Measurements from ENCODE around the gene COL8A1. TPM values are rescaled to one million over a fixed set of nuclear protein-coding genes. Genes with fewer than 3 reads are reported as not detected.

Gene COL8A1
- total RNA-seq, 2 donors from 2014 or later = 8.0 to 8.1 TPM

- TF ChIP-seq POLR2AphosphoS5 (IDR thresholded peaks at IDR 0.05) (no peak), POLR2A (IDR thresholded peaks at IDR 0.05) (no peak), CTCF (IDR thresholded peaks at IDR 0.05) (no peak)
- WGBS = 53% methylated on average over 4 of the region's 4 CpGs
- no peak overlapping the region for H3K27ac ChIP-seq
- H3K36me3 ChIP-seq = no peaks in the 10 kb centered on the region
- H3K4me3 ChIP-seq = no peak overlapping the region
- no peaks in the 10 kb centered on the region for H3K9me3 ChIP-seq
- no peaks in the 10 kb centered on the region for H3K4me1 ChIP-seq (replicated peaks)
- DNase-seq (ENCODE audit: low spot score) = no peak
- H3K27me3 ChIP-seq (replicated peaks; ENCODE audit: insufficient read depth) = no peaks in the 10 kb centered on the region
- intact Hi-C loops (cut with DNase I) = no loop called here
These were observed 12.6 kb upstream of the COL8A1 start for GRCh38 chr3:99625643-99626416.

- no peak for TF ChIP-seq CTCF (IDR thresholded peaks at IDR 0.05)
- TF ChIP-seq POLR2AphosphoS5 (IDR thresholded peaks at IDR 0.05) = no peak
- no peak for TF ChIP-seq POLR2A (IDR thresholded peaks at IDR 0.05)
- H3K27me3 ChIP-seq (replicated peaks; ENCODE audit: insufficient read depth) = no peaks in the 10 kb centered on the region
- H3K27ac ChIP-seq = no peak overlapping the region
- H3K36me3 ChIP-seq = no peaks in the 10 kb centered on the region
- intact Hi-C loops (cut with DNase I) = no loop called here
- no peaks in the 10 kb centered on the region for H3K9me3 ChIP-seq
- DNase-seq (ENCODE audit: low spot score) = no peak
- 64% methylated on average over 1 of the region's 1 CpG for WGBS
- H3K4me3 ChIP-seq = no peak overlapping the region
- no peaks in the 10 kb centered on the region for H3K4me1 ChIP-seq (replicated peaks)
These were observed 12.0 kb upstream of the COL8A1 start for GRCh38 chr3:99626417-99626788.

- no peaks in the 10 kb centered on the region for H3K27me3 ChIP-seq (replicated peaks; ENCODE audit: insufficient read depth)
- no peaks in the 10 kb centered on the region for H3K4me1 ChIP-seq (replicated peaks)
- DNase-seq (ENCODE audit: low spot score) = no peak
- no peaks in the 10 kb centered on the region for H3K36me3 ChIP-seq
- intact Hi-C loops (cut with DNase I) = no loop called here
- H3K27ac ChIP-seq = no peak overlapping the region
- H3K4me3 ChIP-seq = no peak overlapping the region
- 75% methylated on average over 4 of the region's 4 CpGs for WGBS
- H3K9me3 ChIP-seq = no peaks in the 10 kb centered on the region
- TF ChIP-seq POLR2A (IDR thresholded peaks at IDR 0.05) (no peak), POLR2AphosphoS5 (IDR thresholded peaks at IDR 0.05) (no peak), CTCF (IDR thresholded peaks at IDR 0.05) (no peak)
These were observed 11.2 kb upstream of the COL8A1 start for GRCh38 chr3:99627062-99627826.

GRCh38 chr3:99630815-99631214 is 7.6 kb upstream of the COL8A1 start:
- no peak overlapping the region for H3K4me3 ChIP-seq
- intact Hi-C loops (cut with DNase I) = loop anchor here (10.0 kb wide), 1 partner anchor 126 kb away; no protein-coding TSS in a partner anchor
- no peaks in the 10 kb centered on the region for H3K36me3 ChIP-seq
- H3K9me3 ChIP-seq = no peaks in the 10 kb centered on the region
- no peak overlapping the region for H3K27ac ChIP-seq
- 53% methylated on average over 1 of the region's 1 CpG for WGBS
- H3K27me3 ChIP-seq (replicated peaks; ENCODE audit: insufficient read depth) = no peaks in the 10 kb centered on the region
- TF ChIP-seq POLR2AphosphoS5 (IDR thresholded peaks at IDR 0.05) (no peak), POLR2A (IDR thresholded peaks at IDR 0.05) (no peak)
- H3K4me1 ChIP-seq (replicated peaks) = no peaks in the 10 kb centered on the region
- no peak for DNase-seq (ENCODE audit: low spot score)

GRCh38 chr3:99633887-99634558 is 4.4 kb upstream of the COL8A1 start:
- no peaks in the 10 kb centered on the region for H3K9me3 ChIP-seq
- no peak overlapping the region for H3K27ac ChIP-seq
- H3K4me3 ChIP-seq = no peak overlapping the region
- 86% methylated on average over 7 of the region's 7 CpGs for WGBS
- no peaks in the 10 kb centered on the region for H3K4me1 ChIP-seq (replicated peaks)
- intact Hi-C loops (cut with DNase I) = loop anchor here (10.0 kb wide), 1 partner anchor 129 kb away; no protein-coding TSS in a partner anchor
- no peaks in the 10 kb centered on the region for H3K36me3 ChIP-seq
- TF ChIP-seq CTCF (IDR thresholded peaks at IDR 0.05) (no peak), POLR2AphosphoS5 (IDR thresholded peaks at IDR 0.05) (no peak), POLR2A (IDR thresholded peaks at IDR 0.05) (no peak)
- no peak for DNase-seq (ENCODE audit: low spot score)
- no peaks in the 10 kb centered on the region for H3K27me3 ChIP-seq (replicated peaks; ENCODE audit: insufficient read depth)

Measured in prostate gland (tissue), 2 donors.